COR-L47 (cell line): ENCODE data around the gene ACAP2.
"Not testable (repeated sequence)": the region's sequence is repeated elsewhere in the genome, so short reads cannot be mapped to it uniquely, and the experiment has no call there.

Source experiments
- DNase-seq: peaks from one replicate; lab custom pipeline; 2025; lab: John Stamatoyannopoulos, UW

The ACAP2 gene

GRCh38 chr3:195442573-195443390 lies at the start of gene ACAP2:
TSS of gene ACAP2 (minus strand) at chr3:195443020. CDS start at chr3:195442847, 173 bp downstream.
- DNase-seq: peak; percentile 100

GRCh38 chr3:195475614-195476013 lies 32.8 kb upstream of the ACAP2 start:
- DNase-seq: no peak

- DNase-seq: not testable (repeated sequence)
Measured at GRCh38 chr3:195475116-195475515, 32.3 kb upstream of the ACAP2 start.

- no peak for DNase-seq
Measured at GRCh38 chr3:195468841-195469240, 26.0 kb upstream of the ACAP2 start.

GRCh38 chr3:195468391-195468776 lies 25.6 kb upstream of the ACAP2 start:
- no peak for DNase-seq

GRCh38 chr3:195467641-195468390 lies 25.0 kb upstream of the ACAP2 start:
- no peak for DNase-seq

- DNase-seq: no peak
Measured at GRCh38 chr3:195466251-195466650, 23.4 kb upstream of the ACAP2 start.

- not testable (repeated sequence) for DNase-seq
Measured at GRCh38 chr3:195462922-195463321, 20.1 kb upstream of the ACAP2 start.

GRCh38 chr3:195462308-195462610 lies 19.4 kb upstream of the ACAP2 start:
- no peak for DNase-seq

- peak; percentile 56 for DNase-seq
Measured at GRCh38 chr3:195461594-195462307, 18.9 kb upstream of the ACAP2 start.

GRCh38 chr3:195460091-195460713 lies 17.4 kb upstream of the ACAP2 start:
- DNase-seq: no peak

GRCh38 chr3:195458316-195458717 lies 15.5 kb upstream of the ACAP2 start:
- no peak for DNase-seq

- no peak for DNase-seq
Measured at GRCh38 chr3:195455789-195456188, 13.0 kb upstream of the ACAP2 start.

- DNase-seq: no peak
Measured at GRCh38 chr3:195453236-195453635, 10.4 kb upstream of the ACAP2 start.

- peak; percentile 93 for DNase-seq
Measured at GRCh38 chr3:195451373-195452015, 8.7 kb upstream of the ACAP2 start.

- DNase-seq: no peak
Measured at GRCh38 chr3:195450731-195451229, 8.0 kb upstream of the ACAP2 start.

- no peak for DNase-seq
Measured at GRCh38 chr3:195448205-195448875, 5.5 kb upstream of the ACAP2 start.

GRCh38 chr3:195447201-195447600 lies 4.4 kb upstream of the ACAP2 start:
- no peak for DNase-seq

GRCh38 chr3:195446359-195446758 lies 3.5 kb upstream of the ACAP2 start:
- DNase-seq: no peak

- no peak for DNase-seq
Measured at GRCh38 chr3:195445885-195446284, 3.1 kb upstream of the ACAP2 start.

GRCh38 chr3:195443391-195443989 lies 670 bp upstream of the ACAP2 start:
- DNase-seq: no peak
